ENCODE results near the gene PGAM1. TPM values are rescaled to one million over a fixed set of nuclear protein-coding genes. Genes with fewer than 3 reads are reported as not detected.

PGAM1 gene
- total and polyA plus RNA-seq, 2 of the 13 experiments (the other 11 are each of a cell fraction or from before 2014, with no cell fraction given): 354 to 483 TPM

DNA sequence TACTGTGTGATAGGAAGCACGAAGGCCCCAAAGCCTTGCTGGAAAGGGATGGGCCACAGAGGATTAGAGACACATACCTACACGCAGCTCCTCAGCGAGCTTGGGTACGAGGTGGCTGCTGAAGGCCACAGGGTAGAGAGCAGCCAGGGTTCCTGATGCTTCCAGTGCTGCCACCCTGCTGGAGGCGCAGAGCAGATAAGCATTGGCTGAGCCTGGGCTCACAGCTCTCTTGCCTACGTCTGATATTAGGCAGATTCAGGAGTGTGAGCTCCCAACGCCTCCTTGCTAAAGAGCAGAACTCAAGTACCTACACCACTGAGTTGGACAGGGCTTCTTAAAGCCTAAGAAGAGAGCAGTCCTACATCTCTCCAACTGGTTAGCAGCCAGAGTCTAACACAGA, 40.0 kb downstream of the PGAM1 start (continued):
- TF ChIP-seq, protein P1, sequence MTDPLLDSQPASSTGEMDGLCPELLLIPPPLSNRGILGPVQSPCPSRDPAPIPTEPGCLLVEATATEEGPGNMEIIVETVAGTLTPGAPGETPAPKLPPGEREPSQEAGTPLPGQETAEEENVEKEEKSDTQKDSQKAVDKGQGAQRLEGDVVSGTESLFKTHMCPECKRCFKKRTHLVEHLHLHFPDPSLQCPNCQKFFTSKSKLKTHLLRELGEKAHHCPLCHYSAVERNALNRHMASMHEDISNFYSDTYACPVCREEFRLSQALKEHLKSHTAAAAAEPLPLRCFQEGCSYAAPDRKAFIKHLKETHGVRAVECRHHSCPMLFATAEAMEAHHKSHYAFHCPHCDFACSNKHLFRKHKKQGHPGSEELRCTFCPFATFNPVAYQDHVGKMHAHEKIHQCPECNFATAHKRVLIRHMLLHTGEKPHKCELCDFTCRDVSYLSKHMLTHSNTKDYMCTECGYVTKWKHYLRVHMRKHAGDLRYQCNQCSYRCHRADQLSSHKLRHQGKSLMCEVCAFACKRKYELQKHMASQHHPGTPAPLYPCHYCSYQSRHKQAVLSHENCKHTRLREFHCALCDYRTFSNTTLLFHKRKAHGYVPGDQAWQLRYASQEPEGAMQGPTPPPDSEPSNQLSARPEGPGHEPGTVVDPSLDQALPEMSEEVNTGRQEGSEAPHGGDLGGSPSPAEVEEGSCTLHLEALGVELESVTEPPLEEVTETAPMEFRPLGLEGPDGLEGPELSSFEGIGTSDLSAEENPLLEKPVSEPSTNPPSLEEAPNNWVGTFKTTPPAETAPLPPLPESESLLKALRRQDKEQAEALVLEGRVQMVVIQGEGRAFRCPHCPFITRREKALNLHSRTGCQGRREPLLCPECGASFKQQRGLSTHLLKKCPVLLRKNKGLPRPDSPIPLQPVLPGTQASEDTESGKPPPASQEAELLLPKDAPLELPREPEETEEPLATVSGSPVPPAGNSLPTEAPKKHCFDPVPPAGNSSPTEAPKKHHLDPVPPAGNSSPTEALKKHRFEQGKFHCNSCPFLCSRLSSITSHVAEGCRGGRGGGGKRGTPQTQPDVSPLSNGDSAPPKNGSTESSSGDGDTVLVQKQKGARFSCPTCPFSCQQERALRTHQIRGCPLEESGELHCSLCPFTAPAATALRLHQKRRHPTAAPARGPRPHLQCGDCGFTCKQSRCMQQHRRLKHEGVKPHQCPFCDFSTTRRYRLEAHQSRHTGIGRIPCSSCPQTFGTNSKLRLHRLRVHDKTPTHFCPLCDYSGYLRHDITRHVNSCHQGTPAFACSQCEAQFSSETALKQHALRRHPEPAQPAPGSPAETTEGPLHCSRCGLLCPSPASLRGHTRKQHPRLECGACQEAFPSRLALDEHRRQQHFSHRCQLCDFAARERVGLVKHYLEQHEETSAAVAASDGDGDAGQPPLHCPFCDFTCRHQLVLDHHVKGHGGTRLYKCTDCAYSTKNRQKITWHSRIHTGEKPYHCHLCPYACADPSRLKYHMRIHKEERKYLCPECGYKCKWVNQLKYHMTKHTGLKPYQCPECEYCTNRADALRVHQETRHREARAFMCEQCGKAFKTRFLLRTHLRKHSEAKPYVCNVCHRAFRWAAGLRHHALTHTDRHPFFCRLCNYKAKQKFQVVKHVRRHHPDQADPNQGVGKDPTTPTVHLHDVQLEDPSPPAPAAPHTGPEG (CRISPR knock-in tag; IDR thresholded peaks at IDR 0.05): no peak
- TF ChIP-seq SMARCE1 (IDR thresholded peaks at IDR 0.05; ENCODE audit: borderline replicate concordance) (no peak), AKAP8 (CRISPR knock-in tag; IDR thresholded peaks at IDR 0.05) (no peak), ZNF746 (CRISPR knock-in tag; IDR thresholded peaks at IDR 0.05) (no peak), ZNF672 (CRISPR knock-in tag; IDR thresholded peaks at IDR 0.05) (no peak), EZH2 (conservative IDR thresholded peaks at IDR 0.05; ENCODE audit: low read depth, low read length) (no peak), DMAP1 (CRISPR knock-in tag; IDR thresholded peaks at IDR 0.05) (no peak), NFKB2 (CRISPR knock-in tag; IDR thresholded peaks at IDR 0.05; ENCODE audit: borderline replicate concordance) (no peak)
- TF ChIP-seq, protein P2, sequence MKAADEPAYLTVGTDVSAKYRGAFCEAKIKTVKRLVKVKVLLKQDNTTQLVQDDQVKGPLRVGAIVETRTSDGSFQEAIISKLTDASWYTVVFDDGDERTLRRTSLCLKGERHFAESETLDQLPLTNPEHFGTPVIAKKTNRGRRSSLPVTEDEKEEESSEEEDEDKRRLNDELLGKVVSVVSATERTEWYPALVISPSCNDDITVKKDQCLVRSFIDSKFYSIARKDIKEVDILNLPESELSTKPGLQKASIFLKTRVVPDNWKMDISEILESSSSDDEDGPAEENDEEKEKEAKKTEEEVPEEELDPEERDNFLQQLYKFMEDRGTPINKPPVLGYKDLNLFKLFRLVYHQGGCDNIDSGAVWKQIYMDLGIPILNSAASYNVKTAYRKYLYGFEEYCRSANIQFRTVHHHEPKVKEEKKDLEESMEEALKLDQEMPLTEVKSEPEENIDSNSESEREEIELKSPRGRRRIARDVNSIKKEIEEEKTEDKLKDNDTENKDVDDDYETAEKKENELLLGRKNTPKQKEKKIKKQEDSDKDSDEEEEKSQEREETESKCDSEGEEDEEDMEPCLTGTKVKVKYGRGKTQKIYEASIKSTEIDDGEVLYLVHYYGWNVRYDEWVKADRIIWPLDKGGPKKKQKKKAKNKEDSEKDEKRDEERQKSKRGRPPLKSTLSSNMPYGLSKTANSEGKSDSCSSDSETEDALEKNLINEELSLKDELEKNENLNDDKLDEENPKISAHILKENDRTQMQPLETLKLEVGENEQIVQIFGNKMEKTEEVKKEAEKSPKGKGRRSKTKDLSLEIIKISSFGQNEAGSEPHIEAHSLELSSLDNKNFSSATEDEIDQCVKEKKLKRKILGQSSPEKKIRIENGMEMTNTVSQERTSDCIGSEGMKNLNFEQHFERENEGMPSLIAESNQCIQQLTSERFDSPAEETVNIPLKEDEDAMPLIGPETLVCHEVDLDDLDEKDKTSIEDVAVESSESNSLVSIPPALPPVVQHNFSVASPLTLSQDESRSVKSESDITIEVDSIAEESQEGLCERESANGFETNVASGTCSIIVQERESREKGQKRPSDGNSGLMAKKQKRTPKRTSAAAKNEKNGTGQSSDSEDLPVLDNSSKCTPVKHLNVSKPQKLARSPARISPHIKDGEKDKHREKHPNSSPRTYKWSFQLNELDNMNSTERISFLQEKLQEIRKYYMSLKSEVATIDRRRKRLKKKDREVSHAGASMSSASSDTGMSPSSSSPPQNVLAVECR (CRISPR knock-in tag; IDR thresholded peaks at IDR 0.05; ENCODE audit: borderline replicate concordance): no peak

All from HepG2 (cell line).